ENCODE measurements around the gene SORCS1.

DNA sequence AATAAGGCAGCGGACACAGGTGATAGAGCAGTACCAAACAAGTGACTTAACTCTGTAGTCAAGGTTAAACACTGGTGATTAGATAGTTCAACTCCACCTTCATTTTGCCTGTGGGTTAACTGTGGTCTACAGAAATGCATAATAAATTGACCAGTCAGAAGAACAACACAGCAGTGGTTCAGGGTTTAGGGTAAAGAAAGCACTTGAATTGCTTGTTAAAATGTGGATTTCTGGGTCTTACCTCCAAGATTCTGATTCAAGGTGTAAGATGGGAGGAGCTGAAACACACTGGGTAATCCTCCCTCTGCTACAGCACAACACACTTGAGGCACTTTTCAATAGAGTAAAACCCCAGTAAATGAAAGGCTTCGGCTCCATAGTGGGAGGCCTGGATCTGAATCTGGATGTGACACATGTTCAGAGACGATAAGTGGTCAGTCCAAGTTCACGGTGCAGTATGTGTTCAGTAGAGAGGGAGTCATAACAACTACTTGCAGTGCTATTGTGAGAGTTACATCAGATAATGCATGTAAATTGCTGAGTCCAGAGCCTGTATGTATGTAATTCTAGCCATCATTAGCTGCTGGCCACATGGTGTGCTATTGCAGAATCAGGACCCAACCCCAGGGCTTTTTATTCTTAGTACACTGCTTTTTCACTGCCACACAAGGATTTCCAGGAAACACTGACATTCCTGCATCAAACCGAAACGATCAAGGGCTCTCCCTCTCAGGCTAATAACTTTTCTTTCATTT, 141.7 kb downstream of the SORCS1 start:
- TF ChIP-seq EGR1 (IDR thresholded peaks at IDR 0.05) (no peak), REST (IDR thresholded peaks at IDR 0.05; ENCODE audit: low read depth) (no peak), MAX (IDR thresholded peaks at IDR 0.05) (no peak), USF1 (IDR thresholded peaks at IDR 0.05) (no peak), EP300 (IDR thresholded peaks at IDR 0.05; ENCODE audit: borderline replicate concordance) (no peak), YY1 (IDR thresholded peaks at IDR 0.05; ENCODE audit: low read depth) (no peak), RAD21 (IDR thresholded peaks at IDR 0.05; ENCODE audit: low read depth) (no peak), FOXM1 (IDR thresholded peaks at IDR 0.05; ENCODE audit: borderline replicate concordance, low read depth) (no peak), CREB1 (IDR thresholded peaks at IDR 0.05; ENCODE audit: low read depth) (no peak), TCF12 (IDR thresholded peaks at IDR 0.05; ENCODE audit: low read depth) (no peak)

Measured in Ishikawa (cell line).